GM19438 (cell line): Measurements from ENCODE around the gene CDHR3.

Source experiments
- ATAC-seq: cut with Tn5 transposase; IDR thresholded peaks from one replicate; pipeline ENCODE4 v1.9.1; 2021; ENCODE audit warnings: low read depth; ENCODE audit not compliant: unreplicated experiment

Gene CDHR3

GRCh38 chr7:106075937-106076336 lies 112.9 kb downstream of the CDHR3 start:
- no peak for ATAC-seq

- no peak for ATAC-seq
Measured at GRCh38 chr7:106076537-106076936, 113.5 kb downstream of the CDHR3 start.

- no peak for ATAC-seq
Measured at GRCh38 chr7:106080300-106080987, 117.4 kb downstream of the CDHR3 start.

GRCh38 chr7:106082087-106082854 lies 119.2 kb downstream of the CDHR3 start:
- no peak for ATAC-seq
